Stimulated activated CD4-positive, alpha-beta T cell treated with anti-CD3 and anti-CD28 coated beads, Interleukin-2, amount 100 ng/mL, for 4 hours (primary cell): Measurements from ENCODE around the gene THSD4.
"Not testable (repeated sequence)": the region's sequence is repeated elsewhere in the genome, so short reads cannot be mapped to it uniquely, and the experiment has no call there.

Source experiments
- DNase-seq: peaks from one replicate; pipeline ENCODE4 v3.0.0-alpha.2; 2020; ENCODE audit warnings: low read depth

The THSD4 gene

DNA sequence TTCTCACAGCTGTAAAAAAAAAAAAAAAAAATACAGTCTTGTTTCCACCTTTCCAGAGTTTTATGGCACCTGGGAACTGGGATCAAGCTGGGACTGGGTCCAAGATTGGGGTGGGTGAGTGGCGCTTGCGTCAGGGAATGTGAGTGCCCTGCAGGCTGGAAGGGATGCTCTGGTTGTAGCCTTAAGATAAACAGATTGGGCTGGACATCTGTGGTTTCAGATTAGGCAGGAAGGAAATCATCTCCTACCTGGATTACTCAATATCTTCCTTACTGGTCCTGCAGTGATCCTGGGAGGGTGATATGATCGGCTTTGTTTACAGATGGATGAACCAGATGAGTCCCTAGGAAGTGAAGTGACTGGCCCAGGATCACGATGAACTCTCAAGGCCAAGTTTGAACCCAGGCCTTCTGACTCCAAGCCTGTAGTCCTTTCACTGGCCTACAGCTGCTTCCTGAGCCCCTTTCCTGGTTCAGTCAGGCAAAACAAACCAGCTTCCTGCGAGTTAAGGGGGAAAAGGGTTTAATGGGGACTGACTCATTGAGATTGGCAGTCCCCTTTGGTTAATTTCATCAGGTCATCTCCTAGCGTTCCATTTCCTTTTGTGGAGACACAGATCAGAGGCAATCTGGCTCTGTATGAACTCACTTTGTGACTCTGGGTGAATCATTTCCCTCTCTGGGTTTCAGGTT, 179.8 kb downstream of the THSD4 start:
- DNase-seq, result no peak

DNA sequence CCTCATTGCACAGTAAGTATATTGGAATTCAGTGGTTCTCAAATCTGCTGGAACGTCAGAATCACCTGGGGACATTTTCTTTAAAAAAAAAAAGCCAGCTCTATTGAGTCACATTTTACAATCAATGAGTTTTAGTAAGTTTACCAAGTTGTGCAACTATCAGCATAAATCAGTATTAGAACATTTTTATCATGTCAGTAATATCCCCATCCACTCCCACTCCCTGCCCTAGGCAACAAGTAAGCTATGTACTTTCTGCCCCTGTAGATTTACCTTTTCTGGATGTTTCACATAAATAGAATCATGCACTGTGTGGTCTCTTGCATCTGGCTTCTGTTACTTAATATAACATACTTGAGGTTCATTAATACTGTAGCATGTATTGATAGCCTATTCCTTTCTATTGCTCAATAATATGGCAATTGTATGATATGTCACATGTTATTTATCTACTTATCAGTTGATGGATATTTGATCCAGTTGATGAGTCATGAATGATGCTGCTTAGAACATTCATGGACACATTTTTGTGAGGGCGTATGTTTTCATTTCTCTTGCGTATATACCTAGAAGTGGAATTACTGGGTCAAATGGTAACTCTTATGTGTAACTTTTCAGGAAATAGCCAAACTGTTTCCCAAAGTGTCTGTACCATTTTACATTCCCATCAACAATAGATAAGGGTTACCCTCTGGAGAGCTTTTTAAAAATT, 180.5 kb downstream of the THSD4 start:
- DNase-seq, result no peak

DNA sequence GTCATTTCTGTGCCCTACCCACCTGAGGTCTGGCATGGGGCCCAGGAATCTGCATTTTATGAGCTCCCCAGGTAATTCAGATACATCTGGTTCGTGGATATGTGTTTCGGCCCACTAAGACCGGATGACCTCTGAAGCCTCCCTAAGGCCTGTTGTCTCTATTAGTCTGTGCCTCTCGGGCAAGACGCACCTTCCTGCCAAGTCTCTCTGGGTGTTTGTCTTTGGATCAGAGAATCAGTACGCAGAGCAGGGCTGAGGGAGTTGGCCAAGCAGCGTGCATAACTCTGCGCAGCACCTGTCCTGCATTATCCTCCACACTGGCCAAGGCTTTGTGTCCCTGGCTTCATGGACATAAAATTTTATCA, 181.0 kb downstream of the THSD4 start:
- DNase-seq, result no peak

DNA sequence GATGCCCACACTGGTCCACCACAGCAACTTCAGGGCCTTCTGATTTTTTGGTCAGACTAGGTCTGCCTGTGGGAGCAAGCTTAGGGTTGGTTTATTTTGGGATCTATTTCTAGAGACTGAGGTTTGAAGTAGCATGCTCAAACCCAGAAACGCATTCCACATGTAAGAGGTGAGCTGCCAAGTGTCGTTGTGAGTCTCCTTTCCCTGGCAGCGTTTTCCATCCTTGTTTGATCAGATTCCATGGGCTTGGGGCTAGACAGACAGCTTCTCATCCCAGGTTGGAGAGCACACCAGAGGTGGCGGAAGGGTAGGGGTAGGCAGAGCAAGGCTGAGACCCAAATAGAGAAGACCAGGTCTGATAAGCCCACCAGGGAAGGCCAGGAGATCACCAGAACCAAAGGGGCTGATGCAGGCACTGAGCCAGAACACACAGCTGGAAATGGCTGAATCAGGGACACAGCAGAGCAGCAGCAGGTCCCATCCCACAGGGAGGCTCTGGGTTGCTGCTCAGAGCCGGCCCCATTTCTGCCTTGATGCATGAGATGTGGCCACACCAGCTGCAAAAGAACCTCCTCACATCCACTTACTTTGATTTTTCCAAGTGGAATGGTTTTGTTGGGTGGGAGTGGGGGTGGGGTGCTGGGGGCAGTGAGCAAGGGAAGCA, 186.8 kb downstream of the THSD4 start:
- no peak for DNase-seq

DNA sequence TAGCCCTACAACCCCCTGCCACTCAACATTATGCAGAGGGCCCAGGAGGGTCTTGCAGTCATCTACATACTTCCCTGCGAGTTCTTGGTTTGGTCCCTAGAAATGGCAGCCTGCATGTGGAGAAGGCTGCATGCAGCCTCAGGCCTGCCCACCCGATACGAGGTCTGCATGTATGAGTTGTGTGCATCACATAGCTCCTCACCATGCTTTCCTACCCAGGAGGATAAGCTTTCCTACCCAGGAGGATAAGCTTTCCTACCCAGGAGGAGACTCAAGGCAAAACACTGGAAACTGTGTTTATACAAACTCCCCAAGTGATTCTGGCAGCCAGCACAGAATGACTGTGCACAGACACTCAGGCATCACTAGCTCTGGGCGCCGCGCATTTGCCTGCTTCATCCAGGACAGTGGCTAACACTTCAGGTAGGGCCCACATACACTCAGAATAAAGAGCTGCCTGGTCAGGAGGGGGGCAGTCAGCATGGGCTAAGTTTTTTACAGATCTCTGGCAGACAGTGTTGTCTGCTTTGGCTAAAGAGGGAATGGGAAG, 187.7 kb downstream of the THSD4 start:
- DNase-seq, result no peak

DNA sequence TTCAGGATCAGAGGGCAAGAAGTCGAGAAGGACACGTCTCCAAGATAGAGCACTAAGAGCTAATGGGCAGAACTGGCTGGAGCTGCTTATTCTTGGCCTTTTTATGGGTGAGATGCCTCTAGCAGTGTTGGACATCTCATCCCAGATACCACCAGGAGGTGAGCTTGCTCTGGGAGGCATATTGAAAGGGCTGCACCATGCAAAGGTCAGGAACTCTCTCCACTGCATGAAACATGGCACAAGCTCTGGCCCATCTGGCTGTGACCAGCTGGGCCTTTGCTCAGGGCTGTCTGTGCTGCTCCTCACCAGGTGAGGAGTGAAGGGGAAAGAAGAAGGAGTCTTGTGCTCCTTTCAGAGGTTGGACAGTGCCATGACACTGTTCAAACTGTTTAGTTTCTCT, 188.7 kb downstream of the THSD4 start:
- DNase-seq, result no peak

DNA sequence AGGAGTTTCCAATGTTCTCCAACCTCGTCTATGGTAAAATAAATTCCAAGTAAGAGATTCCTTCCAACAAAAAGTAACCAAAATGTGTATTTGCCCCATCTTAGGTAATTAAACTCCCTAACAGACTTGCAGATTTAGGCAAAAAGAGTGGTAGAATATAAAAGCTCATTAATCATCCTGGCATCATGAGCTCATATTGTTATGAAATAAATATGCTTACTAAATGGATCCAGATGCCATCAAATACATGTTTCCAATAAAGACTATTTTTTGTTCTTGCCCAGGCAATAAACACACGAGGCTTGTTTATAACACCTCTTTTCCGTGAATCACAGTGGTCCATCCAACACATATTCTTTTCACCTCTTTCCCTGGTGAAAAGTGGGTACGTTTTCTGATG, 189.4 kb downstream of the THSD4 start:
- DNase-seq, result no peak

DNA sequence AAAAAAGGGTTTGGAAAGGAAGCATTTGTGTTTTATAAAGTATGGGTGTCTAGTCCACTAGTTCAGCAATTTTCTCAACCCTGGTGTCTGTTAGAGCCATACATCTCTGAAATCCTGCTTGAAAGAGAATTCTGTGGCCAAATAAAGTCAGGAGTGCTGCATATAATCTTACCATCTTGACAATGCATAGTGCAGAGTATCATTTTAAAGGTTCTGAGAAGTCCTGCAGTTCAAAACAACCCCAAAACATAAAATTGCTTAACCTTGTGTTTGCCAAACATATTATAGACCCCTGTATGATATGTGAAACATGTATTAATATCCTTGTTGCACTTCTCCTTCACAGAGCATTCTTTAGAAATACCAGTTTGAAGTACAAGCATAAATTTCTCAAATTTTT, 191.3 kb downstream of the THSD4 start:
- DNase-seq, result no peak

DNA sequence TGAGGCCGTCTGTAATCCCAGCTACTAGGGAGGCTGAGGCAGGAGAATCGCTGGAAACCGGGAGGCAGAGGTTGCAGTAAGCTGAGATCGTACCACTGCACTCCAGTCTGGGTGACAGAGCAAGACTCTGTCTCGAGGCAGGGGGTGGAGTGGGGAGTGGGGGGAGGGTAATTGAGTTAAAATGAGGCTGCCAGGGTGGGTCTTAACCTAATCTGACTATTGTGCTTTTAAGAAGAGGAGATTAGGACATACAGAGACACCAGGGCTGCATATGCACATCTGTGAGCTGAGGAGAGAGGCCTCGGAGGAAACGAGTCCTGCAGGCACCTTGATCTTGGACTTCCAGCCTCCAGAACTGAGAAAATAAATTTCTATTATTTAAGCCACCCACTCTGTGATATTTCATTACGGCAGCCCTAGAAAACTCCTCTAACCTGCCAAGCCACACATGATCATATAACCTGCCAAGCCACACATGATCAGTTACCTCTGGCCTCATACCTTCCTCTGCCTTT, 197.0 kb downstream of the THSD4 start:
- no peak for DNase-seq

DNA sequence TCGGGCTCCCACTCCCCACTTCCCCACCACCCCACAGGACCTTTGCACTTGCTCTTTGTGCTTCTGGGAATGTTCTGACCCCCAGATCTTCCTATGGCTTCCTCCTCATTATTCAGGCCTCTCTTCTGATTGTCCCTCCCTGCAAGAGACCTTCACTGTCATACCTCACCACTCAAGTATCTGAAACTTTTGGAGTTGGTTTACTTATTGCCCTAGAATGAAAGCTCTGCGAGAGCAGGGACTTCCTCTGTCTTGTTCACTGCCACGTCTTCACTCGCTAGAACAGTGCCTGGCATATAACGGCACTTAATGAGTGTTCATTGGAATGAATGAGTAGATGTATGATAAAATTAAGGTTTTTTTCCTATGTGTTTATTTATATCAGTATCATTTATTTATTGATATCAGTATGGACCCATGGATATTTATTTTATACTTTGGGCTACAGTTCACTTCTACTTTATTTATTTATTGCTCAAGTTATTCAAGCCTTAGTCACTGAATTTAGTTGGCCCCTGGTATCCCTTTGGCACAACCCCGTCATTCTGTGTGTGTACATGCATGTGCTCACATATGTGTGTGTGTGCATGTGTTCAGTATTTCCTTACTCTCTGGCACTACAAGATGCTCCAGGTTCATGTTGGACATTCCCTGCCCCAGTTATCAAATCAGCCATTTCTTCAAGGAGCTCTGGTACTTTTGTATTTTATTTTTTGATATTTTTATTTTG, 197.6 kb downstream of the THSD4 start:
- DNase-seq, result no peak

DNA sequence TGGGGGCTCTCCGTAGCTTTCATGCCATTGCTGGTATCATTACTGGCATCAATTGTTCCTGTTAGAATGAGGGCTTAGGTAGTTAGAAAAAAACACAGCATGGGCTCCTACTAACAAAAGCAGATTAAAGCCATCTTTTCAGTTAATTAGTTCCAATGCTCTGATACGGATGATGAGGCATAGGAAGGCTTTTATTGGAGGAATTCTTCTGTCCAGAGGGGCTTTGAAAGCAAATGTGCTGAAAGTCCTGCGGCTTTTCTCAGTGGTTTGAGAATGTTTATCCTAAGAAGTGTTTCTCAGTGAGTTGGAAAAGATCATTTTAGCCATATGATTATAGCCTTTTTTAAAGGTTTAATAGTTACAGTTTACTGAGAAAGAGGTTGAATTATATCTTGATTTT, 198.5 kb downstream of the THSD4 start:
- no peak for DNase-seq

DNA sequence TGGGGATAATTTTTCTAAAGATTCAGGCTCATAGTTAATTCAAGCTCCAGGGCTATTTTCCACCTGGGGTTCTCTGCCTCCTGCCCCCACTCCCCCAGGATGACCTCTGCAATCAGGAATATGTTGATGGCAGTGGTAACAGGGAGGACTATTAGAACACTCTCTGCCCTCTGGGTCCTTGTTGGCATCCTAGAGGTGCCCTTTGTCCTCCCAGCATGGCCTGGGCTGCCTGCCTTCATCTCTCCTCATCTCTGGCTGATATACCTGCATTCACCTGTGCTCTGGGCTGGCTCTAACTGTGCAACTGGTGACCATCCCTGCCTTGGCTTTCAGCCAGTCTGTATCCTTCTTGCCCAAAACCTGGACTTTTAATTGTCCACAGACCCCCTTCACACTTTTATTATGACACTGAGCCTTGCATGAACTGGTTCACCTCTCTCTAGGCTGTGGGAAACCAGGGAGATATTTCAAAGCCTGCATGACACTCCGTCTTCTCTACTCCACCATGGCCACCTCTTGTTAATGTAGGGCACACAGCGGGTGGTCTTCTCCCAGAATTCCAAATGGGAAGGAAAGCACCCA, 199.8 kb downstream of the THSD4 start:
- no peak for DNase-seq

DNA sequence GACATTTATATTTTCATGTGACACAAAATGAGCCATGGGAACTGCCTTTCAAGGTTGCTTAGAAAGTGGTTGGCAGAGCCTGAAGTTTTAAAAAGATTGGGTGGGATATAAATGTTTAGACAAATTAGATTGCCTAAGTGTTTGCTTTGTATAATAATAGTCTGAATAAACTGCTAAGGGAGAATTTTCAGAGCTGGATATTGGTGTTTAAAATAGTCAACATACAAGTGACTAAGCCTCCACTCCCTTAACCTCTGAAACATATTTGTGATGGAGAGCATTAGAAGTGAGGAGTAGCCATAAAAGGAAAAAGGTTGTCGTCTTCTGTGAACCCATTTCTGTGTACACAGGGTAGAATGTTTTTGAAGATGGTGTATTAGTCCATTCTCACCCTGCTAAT, 201.6 kb downstream of the THSD4 start:
- no peak for DNase-seq

DNA sequence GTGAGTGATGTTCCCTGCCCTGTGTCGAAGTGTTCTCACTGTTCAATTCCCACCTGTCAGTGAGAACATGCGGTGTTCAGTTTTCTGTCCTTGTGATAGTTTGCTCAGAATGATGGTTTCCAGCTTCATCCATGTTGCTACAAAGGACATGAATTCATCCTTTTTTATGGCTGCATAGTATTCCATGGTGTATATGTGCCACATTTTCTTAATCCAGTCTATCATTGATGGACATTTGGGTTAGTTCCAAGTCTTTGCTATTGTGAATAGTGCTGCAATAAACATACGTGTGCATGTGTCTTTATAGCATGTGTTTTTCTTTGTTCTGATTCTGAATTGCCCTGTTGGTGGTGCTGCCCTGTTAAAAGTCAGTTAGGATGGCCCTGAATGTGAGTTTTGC, 204.2 kb downstream of the THSD4 start:
- DNase-seq, result not testable (repeated sequence)

DNA sequence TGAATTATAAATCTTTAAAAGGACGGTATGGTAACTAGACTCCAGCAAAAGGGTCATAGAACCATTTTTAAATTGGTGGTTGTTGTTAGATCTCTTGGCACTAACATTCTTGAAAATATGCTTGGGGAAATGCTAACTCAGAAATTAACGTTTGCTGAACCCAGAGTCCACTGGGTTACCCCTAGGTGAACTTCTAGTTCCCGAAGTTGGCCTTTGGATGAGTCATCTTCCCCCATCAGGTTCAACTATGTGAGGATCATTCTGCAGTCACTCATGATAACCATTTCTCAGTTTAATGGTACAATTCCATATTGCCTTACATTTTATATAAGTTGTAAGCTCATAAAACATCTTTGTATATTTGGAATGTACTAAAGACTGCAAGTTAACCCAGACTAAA, 204.7 kb downstream of the THSD4 start:
- DNase-seq, result no peak

DNA sequence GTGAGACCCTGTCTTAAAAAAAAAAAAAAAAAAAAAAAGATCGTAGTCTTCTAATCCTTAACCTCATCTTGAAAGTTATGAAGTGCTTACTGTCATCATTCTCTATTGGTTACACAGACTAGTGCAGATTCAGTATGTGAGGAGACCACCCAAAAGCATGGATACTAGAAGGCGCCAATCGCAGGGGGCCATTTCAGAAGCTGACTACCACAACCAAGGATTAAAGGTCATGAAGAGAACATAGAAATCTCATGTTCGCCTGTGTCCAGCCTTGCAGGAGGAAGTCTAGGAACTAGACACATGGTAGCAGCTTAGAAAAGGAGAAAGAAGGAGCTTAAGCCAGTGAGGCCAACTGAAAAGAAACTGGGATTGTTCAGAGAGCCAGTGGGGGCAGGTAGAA, 207.8 kb downstream of the THSD4 start:
- no peak for DNase-seq

DNA sequence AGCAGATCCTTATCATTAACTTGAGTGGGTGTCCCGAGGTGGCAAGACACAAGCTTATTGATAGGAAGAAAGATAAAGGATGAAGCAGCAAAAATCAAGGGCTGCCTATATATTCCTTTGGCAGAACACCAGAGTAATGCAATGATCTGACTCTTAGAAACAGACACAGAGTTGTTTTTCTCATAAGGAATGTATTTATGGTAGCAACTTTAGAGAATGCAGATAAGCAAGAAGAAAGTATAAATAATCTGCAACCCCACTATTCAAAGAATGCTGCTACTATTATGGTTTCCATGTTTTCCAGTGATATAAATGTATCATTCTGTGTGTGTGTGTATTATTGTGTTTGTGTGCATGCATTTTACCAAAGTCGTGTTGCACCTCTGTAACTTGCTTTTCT, 208.3 kb downstream of the THSD4 start:
- DNase-seq, result no peak

DNA sequence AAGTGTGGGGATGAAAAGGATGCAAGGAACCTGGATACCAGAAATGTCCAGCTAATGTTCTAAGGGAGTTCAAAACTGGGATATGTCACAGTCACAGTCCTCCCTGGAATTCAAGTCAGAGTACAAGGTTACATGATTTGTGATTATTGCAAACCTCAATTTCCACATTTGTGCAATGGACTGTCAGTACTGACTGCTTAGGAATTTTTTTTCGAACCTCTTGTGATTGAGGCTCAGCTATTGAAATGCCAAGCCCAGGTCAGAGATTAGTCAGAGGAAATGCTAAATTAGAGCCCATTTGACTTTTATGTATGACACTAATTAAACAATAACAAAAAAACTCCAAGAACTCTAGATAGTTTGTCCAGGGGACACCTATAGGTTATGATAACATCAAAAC, 210.2 kb downstream of the THSD4 start:
- no peak for DNase-seq

DNA sequence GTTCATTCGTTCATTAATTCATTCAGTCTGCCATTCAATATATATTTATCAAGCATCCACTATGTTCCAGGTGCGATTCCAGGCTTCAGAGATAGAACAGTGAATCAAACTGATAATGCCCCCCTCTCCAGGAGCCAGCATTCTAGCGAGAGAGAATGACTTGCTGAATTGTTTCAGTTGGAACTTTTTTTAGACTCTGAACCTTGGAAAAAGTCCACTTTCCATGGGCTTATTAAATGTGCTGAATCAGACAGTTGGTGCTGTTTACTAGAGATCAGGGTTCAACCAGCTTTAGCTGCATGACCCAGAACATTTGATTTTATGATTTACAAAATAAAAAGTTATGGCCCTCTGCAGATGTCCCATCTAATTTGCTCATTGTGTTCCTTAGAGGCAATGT, 213.2 kb downstream of the THSD4 start:
- no peak for DNase-seq

DNA sequence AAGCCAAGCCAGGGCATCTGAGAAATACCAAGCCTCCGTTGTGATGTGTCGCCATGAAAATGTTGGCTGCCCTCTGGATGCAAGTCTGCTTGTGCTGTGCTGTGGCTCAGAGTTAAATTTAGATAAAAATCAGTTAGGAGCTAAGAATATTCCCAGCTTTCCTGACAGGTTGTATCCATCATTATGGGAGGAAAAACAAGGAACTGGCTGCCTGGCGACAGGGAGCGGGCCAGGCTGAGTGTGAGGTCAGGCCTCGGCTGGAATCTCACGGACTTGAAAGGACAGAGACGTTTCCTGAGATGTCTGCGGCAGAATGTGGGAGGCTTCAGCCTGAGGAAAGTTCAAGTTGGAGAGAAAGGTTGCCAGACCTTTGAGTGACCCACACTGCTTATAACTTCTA, 213.8 kb downstream of the THSD4 start:
- no peak for DNase-seq

DNA sequence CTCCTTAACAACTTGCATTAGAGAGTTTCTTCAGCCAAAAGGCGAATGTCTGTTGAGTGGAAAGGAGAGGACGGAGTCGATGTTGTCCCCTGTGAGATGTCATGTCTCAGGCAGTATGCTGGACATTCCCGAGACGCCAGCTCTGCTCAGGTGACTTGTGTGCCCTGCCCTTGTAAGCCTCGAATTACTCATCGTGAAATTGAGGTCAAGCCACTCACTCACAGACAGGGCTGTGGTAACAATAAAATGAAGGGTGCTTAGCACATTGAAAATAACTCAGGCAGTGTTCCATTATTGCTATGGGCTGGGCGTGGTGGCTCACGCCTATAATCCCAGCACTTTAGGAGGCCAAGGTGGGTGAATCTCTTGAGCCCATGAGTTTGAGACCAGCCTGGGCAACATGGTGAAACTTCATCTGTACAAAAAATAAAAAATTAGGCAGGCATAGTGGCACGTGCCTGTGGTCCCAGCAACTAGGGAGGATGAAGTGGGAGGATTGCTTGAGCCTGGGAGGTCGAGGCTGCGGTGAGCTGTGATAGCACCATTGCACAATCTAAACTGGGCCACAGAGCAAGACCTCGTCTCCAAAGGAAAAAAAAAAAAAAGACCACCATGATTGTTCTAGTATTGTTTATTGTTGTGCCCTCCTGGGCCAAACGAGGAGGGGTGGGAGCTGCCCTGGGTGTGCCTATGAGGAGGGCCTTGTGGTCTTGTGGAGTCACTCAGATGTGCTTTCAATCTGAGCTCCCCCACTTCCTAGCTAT, 214.4 kb downstream of the THSD4 start:
- no peak for DNase-seq
